Stomach (tissue), 4 donors: ENCODE data around the gene CIAO3.

Experiments used
- CTCF ChIP-seq, 7 experiments: fragments of 450-650 bp in 4 of 7; fragments of 200-600 bp in 3 of 7; sonication (generic) in 3 of 7; IDR thresholded peaks; one replicate each; pipeline ENCODE4 v1.5.1; 2016 to 2019; ENCODE audit warnings: antibody characterized with exemption in 7 of 7, control low read depth in 2 of 7, mild to moderate bottlenecking in 1 of 7
- POLR2A ChIP-seq, 4 donors: fragments of 450-650 bp; IDR thresholded peaks; one replicate each; pipeline ENCODE4 v1.6.1; 2016; ENCODE audit warnings: antibody characterized with exemption in 4 of 4, control low read depth in 2 of 4, mild to moderate bottlenecking in 1 of 4, moderate library complexity in 1 of 4
- POLR2AphosphoS5 ChIP-seq, 3 donors: sonication (generic); formaldehyde crosslinking; IDR thresholded peaks; one replicate each; pipeline ENCODE4 v1.6.1; 2016; ENCODE audit warnings: antibody characterized with exemption in 3 of 3

GRCh38 chr16:719815-720446 is 20.9 kb downstream of the CIAO3 start:
- TF ChIP-seq CTCF (IDR thresholded peaks at IDR 0.05), result no peak
- TF ChIP-seq POLR2A (IDR thresholded peaks at IDR 0.05), result no peak
- no peak for TF ChIP-seq POLR2AphosphoS5 (IDR thresholded peaks at IDR 0.05)
